LNCAP (cell line): Measurements from ENCODE around the gene NTNG2.

Experiments
- CTCF ChIP-seq: fragments of 450-650 bp; IDR thresholded peaks from 2 replicates; pipeline ENCODE4 v1.5.1; 2017; ENCODE audit warnings: mild to moderate bottlenecking

Gene NTNG2

GRCh38 chr9:132260846-132261245 is 99.0 kb downstream of the NTNG2 start:
- no peak for TF ChIP-seq CTCF

GRCh38 chr9:132266017-132266416 is 104.2 kb downstream of the NTNG2 start:
- no peak for TF ChIP-seq CTCF

GRCh38 chr9:132267660-132268059 is 105.8 kb downstream of the NTNG2 start:
- TF ChIP-seq CTCF = no peak

GRCh38 chr9:132268725-132269352 is 107.0 kb downstream of the NTNG2 start:
- TF ChIP-seq CTCF = peak; percentile 98

GRCh38 chr9:132274861-132275260 is 113.0 kb downstream of the NTNG2 start:
- TF ChIP-seq CTCF = no peak

- TF ChIP-seq CTCF = no peak
These were observed 121.3 kb downstream of the NTNG2 start for GRCh38 chr9:132283165-132283564.

GRCh38 chr9:132283863-132284262 is 122.0 kb downstream of the NTNG2 start:
- TF ChIP-seq CTCF = no peak

- no peak for TF ChIP-seq CTCF
These were observed 125.5 kb downstream of the NTNG2 start for GRCh38 chr9:132287256-132287760.
